K562 (cell line): ENCODE measurements around the gene CNOT2. TPM values are rescaled to one million over a fixed set of nuclear protein-coding genes. Genes with fewer than 3 reads are reported as not detected.

Experiments used
- CAMTA2 ChIP-seq: fragments of 250-450 bp; sonication (Bioruptor Pico); conservative IDR thresholded peaks from 2 replicates; pipeline ENCODE4 v1.5.1; 2022
- CBX1 ChIP-seq: sonication (generic); IDR thresholded peaks from 2 replicates; pipeline ENCODE4 v1.6.1; 2016; ENCODE audit warnings: antibody characterized with exemption, low read depth, mild to moderate bottlenecking
- CHD4 ChIP-seq: fragments of 200-600 bp; sonication (generic); IDR thresholded peaks from 3 replicates; pipeline ENCODE4 v1.6.1; 2012; ENCODE audit warnings: low read depth, mild to moderate bottlenecking, mixed read lengths, low read length, inconsistent platforms; ENCODE audit not compliant: insufficient read depth, insufficient replicate concordance, poor library complexity, severe bottlenecking
- MEF2A ChIP-seq: IDR thresholded peaks from 2 replicates; pipeline ENCODE4 v1.6.1; 2011; ENCODE audit warnings: low read depth, mild to moderate bottlenecking, low read length, moderate library complexity; ENCODE audit not compliant: control insufficient read depth
- NCOA1 ChIP-seq: fragments of 450-650 bp; IDR thresholded peaks from 2 replicates; pipeline ENCODE4 v1.6.1; 2016; ENCODE audit warnings: low read depth
- PHB2 ChIP-seq: fragments of 450-650 bp; IDR thresholded peaks from 2 replicates; pipeline ENCODE4 v1.6.1; 2017; ENCODE audit warnings: low read depth
- POLR2H ChIP-seq: IDR thresholded peaks from 2 replicates; pipeline ENCODE4 v1.6.1; 2016; ENCODE audit warnings: missing genetic modification characterization, low read depth, mild to moderate bottlenecking, control low read depth, missing compliant biosample characterization, moderate library complexity
- POU5F1 ChIP-seq: fragments of 150-350 bp; IDR thresholded peaks from 2 replicates; pipeline ENCODE4 v1.6.1; 2014; ENCODE audit warnings: borderline replicate concordance, low read length, low read depth, mild to moderate bottlenecking; ENCODE audit not compliant: partially characterized antibody
- PYGO2 ChIP-seq: fragments of 450-650 bp; IDR thresholded peaks from 2 replicates; pipeline ENCODE4 v1.6.1; 2016; ENCODE audit warnings: mild to moderate bottlenecking, missing genetic modification characterization, moderate library complexity, missing compliant biosample characterization
- TAF9B ChIP-seq: fragments of 450-650 bp; IDR thresholded peaks from 2 replicates; pipeline ENCODE4 v1.6.1; 2018; ENCODE audit warnings: mild to moderate bottlenecking; ENCODE audit not compliant: partially characterized antibody
- ZBED1 ChIP-seq: IDR thresholded peaks from 2 replicates; pipeline ENCODE4 v1.6.1; 2014
- ZBTB7A ChIP-seq: IDR thresholded peaks from 2 replicates; pipeline ENCODE4 v1.6.1; 2011; ENCODE audit warnings: low read depth, mild to moderate bottlenecking, low read length, moderate library complexity, borderline replicate concordance; ENCODE audit not compliant: control insufficient read depth
- ZNF133 ChIP-seq: fragments of 250-450 bp; sonication (Bioruptor Pico); IDR thresholded peaks from 2 replicates; pipeline ENCODE4 v1.4.0; 2020; ENCODE audit warnings: mild to moderate bottlenecking
- ZNF311 ChIP-seq: fragments of 250-450 bp; sonication (Bioruptor Pico); IDR thresholded peaks from 2 replicates; pipeline ENCODE4 v1.4.0; 2020; ENCODE audit warnings: mild to moderate bottlenecking, moderate library complexity
- ZNF696 ChIP-seq: fragments of 250-450 bp; sonication (Bioruptor Pico); conservative IDR thresholded peaks from 2 replicates; pipeline ENCODE4 v1.4.0; 2020; ENCODE audit warnings: mild to moderate bottlenecking, moderate library complexity
- polyA plus RNA-seq, 8 experiments: library from polyadenylated mRNA; depleted of rRNA in 4 of 8; stranded (reverse) in 5 of 8; unstranded in 3 of 8; fragments of >200 nt; fragmentation: Nextera tagmentation in 2 of 8; fragmentation: Illumina TruSeq in 1 of 8; extraction: Ambion mirVana in 2 of 8; extraction: Trizol in 1 of 8; gene quantifications; 2 replicates each; pipeline versions ENCODE4 v1.2.1 to v1.2.3, GENCODE V29; 2011 to 2014; ENCODE audit warnings: inconsistent platforms in 1 of 8, missing spikeins in 1 of 8
- total RNA-seq, 7 experiments: library from RNA; depleted of rRNA in 6 of 7; stranded (reverse); fragments of >200 nt in 6 of 7; fragmentation: Illumina TruSeq in 2 of 7; extraction: Trizol in 2 of 7; gene quantifications; 2 replicates each; pipeline versions ENCODE4 v1.2.1 to v1.2.3, GENCODE V29; 2011 to 2021; ENCODE audit warnings: low replicate concordance in 1 of 7
- TF ChIP-seq, protein P1 (sequence below): fragments of 450-650 bp; IDR thresholded peaks from 2 replicates; pipeline ENCODE4 v1.6.1; 2017; ENCODE audit warnings: antibody characterized with exemption, mild to moderate bottlenecking
- TF ChIP-seq, protein P2 (sequence below): fragments of 250-450 bp; sonication (Bioruptor Pico); IDR thresholded peaks from 2 replicates; pipeline ENCODE4 v1.5.1; 2021; ENCODE audit warnings: mild to moderate bottlenecking
- TF ChIP-seq, protein P3 (sequence below): fragments of 450-650 bp; conservative IDR thresholded peaks from 2 replicates; pipeline ENCODE4 v1.6.1; 2016; ENCODE audit warnings: missing genetic modification characterization, low read depth, mild to moderate bottlenecking, control low read depth, missing compliant biosample characterization

Gene CNOT2
- total and polyA plus RNA-seq, 9 of the 15 experiments (the other 6 are each of a cell fraction or from before 2014, with no cell fraction given) = 43.6 to 119 (median 84.4) TPM

DNA sequence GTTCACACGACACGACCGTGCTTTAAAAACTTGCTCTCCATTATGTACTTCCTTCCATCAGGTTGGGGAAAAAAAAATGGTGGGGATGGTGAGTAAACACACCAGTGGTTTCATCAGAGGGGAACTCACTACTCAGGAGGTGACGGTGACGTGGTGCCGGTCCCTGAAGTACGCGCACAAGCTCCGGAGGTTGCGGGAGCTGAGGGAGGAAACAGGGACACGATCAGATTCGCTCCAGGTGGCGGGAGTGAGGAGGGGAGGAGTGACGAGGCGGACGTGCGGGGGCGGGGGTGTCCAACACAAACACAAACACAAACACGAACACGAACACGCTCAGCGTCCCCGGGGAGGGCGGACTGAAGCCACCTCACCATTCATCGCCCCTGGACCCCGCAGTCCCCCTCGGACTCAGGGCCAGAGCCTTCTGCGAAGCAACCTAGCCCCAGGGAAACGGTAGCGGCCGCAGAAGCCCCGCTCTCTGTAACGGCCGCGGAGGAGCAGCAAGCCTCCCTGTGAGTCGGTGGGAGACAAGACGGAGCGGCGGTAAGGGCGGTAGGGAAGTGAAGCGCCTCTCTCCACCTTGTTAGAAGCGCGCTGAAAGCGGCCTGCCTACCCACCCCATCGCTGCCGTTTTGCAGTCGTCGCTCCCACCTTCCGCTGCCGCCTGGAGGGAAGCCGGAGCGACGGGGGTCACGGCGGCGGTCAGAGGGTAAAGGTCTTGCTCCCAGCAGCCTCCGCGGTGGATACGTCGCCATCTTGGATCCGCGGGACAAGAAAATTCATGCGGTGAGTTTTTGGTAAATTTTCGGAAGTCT is at the start of gene CNOT2 (continued):
- peak; percentile 65; the same call in 1 of the 2 replicates for TF ChIP-seq CBX1
- no peak for TF ChIP-seq PYGO2 (tag)
- TF ChIP-seq, protein P1, sequence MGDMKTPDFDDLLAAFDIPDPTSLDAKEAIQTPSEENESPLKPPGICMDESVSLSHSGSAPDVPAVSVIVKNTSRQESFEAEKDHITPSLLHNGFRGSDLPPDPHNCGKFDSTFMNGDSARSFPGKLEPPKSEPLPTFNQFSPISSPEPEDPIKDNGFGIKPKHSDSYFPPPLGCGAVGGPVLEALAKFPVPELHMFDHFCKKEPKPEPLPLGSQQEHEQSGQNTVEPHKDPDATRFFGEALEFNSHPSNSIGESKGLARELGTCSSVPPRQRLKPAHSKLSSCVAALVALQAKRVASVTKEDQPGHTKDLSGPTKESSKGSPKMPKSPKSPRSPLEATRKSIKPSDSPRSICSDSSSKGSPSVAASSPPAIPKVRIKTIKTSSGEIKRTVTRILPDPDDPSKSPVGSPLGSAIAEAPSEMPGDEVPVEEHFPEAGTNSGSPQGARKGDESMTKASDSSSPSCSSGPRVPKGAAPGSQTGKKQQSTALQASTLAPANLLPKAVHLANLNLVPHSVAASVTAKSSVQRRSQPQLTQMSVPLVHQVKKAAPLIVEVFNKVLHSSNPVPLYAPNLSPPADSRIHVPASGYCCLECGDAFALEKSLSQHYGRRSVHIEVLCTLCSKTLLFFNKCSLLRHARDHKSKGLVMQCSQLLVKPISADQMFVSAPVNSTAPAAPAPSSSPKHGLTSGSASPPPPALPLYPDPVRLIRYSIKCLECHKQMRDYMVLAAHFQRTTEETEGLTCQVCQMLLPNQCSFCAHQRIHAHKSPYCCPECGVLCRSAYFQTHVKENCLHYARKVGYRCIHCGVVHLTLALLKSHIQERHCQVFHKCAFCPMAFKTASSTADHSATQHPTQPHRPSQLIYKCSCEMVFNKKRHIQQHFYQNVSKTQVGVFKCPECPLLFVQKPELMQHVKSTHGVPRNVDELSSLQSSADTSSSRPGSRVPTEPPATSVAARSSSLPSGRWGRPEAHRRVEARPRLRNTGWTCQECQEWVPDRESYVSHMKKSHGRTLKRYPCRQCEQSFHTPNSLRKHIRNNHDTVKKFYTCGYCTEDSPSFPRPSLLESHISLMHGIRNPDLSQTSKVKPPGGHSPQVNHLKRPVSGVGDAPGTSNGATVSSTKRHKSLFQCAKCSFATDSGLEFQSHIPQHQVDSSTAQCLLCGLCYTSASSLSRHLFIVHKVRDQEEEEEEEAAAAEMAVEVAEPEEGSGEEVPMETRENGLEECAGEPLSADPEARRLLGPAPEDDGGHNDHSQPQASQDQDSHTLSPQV = peak; percentile 71
- TF ChIP-seq POU5F1 = peak; percentile 26
- TF ChIP-seq ZNF696 (CRISPR knock-in tag) = no peak
- no peak for TF ChIP-seq CHD4
- TF ChIP-seq MEF2A = no peak
- TF ChIP-seq CAMTA2 (CRISPR knock-in tag) = no peak
- no peak for TF ChIP-seq PHB2
- peak; percentile 74 for TF ChIP-seq POLR2H
- TF ChIP-seq ZBED1 = no peak; the same call in none of the 2 replicates
- TF ChIP-seq TAF9B = peak; percentile 81
- TF ChIP-seq, protein P2, sequence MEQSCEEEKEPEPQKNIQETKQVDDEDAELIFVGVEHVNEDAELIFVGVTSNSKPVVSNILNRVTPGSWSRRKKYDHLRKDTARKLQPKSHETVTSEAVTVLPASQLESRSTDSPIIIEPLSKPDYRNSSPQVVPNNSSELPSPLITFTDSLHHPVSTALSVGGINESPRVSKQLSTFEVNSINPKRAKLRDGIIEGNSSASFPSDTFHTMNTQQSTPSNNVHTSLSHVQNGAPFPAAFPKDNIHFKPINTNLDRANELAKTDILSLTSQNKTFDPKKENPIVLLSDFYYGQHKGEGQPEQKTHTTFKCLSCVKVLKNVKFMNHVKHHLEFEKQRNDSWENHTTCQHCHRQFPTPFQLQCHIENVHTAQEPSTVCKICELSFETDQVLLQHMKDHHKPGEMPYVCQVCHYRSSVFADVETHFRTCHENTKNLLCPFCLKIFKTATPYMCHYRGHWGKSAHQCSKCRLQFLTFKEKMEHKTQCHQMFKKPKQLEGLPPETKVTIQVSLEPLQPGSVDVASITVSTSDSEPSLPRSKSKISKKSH (CRISPR knock-in tag) = no peak
- TF ChIP-seq, protein P3, sequence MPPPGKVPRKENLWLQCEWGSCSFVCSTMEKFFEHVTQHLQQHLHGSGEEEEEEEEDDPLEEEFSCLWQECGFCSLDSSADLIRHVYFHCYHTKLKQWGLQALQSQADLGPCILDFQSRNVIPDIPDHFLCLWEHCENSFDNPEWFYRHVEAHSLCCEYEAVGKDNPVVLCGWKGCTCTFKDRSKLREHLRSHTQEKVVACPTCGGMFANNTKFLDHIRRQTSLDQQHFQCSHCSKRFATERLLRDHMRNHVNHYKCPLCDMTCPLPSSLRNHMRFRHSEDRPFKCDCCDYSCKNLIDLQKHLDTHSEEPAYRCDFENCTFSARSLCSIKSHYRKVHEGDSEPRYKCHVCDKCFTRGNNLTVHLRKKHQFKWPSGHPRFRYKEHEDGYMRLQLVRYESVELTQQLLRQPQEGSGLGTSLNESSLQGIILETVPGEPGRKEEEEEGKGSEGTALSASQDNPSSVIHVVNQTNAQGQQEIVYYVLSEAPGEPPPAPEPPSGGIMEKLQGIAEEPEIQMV (tag) = no peak
- no peak for TF ChIP-seq ZNF311 (CRISPR knock-in tag)
- TF ChIP-seq ZNF133 (CRISPR knock-in tag) = no peak
- TF ChIP-seq ZBTB7A = peak; percentile 80; the same call in 1 of the 2 replicates
- peak; percentile 79 for TF ChIP-seq NCOA1
